IgD-negative memory B cell (primary cell): ENCODE measurements around the gene GABRG3. TPM values are rescaled to one million over a fixed set of nuclear protein-coding genes. Genes with fewer than 3 reads are reported as not detected.

Experiments
- H3K27ac Mint-ChIP-seq, 3 donors: one replicate each; pipeline ENCODE4 v1.8.0; 2020 to 2022; ENCODE audit warnings: mild to moderate bottlenecking in 3 of 3, mixed read lengths in 3 of 3, moderate library complexity in 1 of 3
- H3K27me3 Mint-ChIP-seq: one replicate; pipeline ENCODE4 v1.8.0; 2021; ENCODE audit warnings: mixed read lengths
- H3K36me3 Mint-ChIP-seq: one replicate; pipeline ENCODE4 v1.8.0; 2020; ENCODE audit warnings: mild to moderate bottlenecking, mixed read lengths
- H3K4me1 Mint-ChIP-seq, 3 donors: one replicate each; pipeline ENCODE4 v1.8.0; 2020 to 2022; ENCODE audit warnings: mixed read lengths in 3 of 3, mild to moderate bottlenecking in 1 of 3
- H3K4me3 Mint-ChIP-seq, 4 donors: one replicate each; pipeline ENCODE4 v1.8.0; 2020 to 2022; ENCODE audit warnings: mild to moderate bottlenecking in 4 of 4, mixed read lengths in 4 of 4, moderate library complexity in 3 of 4
- H3K9me3 Mint-ChIP-seq, 3 donors: one replicate each; pipeline ENCODE4 v1.8.0; 2020 to 2021; ENCODE audit warnings: mixed read lengths in 3 of 3, mild to moderate bottlenecking in 1 of 3
- polyA plus RNA-seq: library from polyadenylated mRNA; unstranded; fragments of 300-500 nt; fragmentation: Illumina TruSeq; gene quantifications from one replicate; pipeline ENCODE4 v1.2.3, GENCODE V29; 2021

GABRG3 gene
- polyA plus RNA-seq, 1 donor from 2014 or later: not detected

DNA sequence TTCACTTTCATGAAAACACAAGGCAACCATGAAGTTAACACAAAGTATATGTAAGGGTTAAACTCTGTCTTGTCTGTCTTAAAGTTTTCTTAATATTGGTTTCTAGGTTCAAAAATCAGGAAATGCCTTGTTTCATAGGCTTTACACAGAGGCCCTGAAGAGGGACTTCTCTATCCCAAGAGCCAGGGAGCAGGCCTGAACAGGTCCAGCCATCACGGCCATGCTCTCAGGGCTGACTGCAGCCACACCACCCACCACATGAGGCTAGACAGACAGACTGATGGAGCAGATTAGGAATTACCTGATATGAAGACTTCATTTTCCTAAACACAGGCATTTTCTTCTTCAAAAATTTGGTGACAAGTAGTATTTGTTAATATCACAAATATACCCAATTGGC is 502.9 kb downstream of the GABRG3 start:
- Mint-ChIP-seq H3K27me3 (no peaks in the 10 kb centered on the region), H3K4me3 (no peak overlapping the region), H3K4me1 (no peaks in the 10 kb centered on the region), H3K9me3 (peaks cover 0 to 3% (median 1%) of the 10 kb centered on the region in 3 donors), H3K27ac (no peak overlapping the region), H3K36me3 (no peaks in the 10 kb centered on the region)

DNA sequence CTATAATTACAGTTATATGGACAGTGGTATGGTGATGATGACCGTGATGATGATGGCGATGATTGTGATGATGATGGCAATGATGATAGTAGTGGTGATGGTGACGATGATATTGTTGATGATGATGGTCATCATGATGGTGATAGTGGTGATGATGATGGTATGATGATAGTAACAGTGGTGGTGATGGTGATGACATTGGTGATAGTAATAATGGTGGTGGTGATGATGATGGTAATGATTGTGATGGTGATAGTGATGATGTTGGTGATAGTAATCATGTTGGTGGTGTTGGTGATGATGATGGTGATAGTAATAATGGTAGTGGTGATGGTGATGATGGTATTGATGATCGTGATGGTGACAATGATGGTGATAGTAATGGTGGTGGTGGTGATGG is 504.4 kb downstream of the GABRG3 start:
- Mint-ChIP-seq H3K36me3 (no peaks in the 10 kb centered on the region), H3K27me3 (no peaks in the 10 kb centered on the region), H3K4me1 (no peaks in the 10 kb centered on the region), H3K27ac (no peak overlapping the region), H3K4me3 (no peak overlapping the region), H3K9me3 (peaks cover 0 to 7% (median 3%) of the 10 kb centered on the region in 3 donors)

GRCh38 chr15:27479296-27480140 is 508.5 kb downstream of the GABRG3 start:
- H3K27me3 Mint-ChIP-seq: no peaks in the 10 kb centered on the region
- no peaks in the 10 kb centered on the region for H3K4me1 Mint-ChIP-seq
- H3K27ac Mint-ChIP-seq: peak overlapping the region in 1 of 3 donors; percentile 82
- no peak overlapping the region for H3K4me3 Mint-ChIP-seq
- H3K36me3 Mint-ChIP-seq: no peaks in the 10 kb centered on the region
- H3K9me3 Mint-ChIP-seq: peaks cover 0 to 10% (median 3%) of the 10 kb centered on the region in 3 donors

DNA sequence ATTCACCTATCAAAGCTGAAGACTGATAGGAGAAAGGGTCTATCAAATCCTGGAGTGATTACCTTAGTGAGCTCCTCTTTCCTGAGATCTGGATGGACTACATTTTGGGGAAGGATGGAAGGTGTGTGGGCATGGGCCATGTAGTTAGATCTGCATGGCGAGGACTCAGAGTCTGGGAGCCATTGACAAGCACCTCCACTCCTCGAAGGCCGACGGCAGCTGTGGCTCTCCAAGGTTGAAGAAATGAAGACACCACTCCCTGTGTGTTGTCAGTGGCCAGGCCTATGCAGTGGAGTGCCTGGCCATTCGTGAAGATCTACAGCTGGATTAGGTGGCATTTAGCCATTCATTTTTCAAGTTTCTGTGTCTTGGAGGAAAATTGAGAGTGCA is 509.2 kb downstream of the GABRG3 start:
- Mint-ChIP-seq H3K27me3 (no peaks in the 10 kb centered on the region), H3K4me1 (no peaks in the 10 kb centered on the region)

GRCh38 chr15:27480642-27481041 is 509.7 kb downstream of the GABRG3 start:
- H3K4me1 Mint-ChIP-seq: no peaks in the 10 kb centered on the region
- H3K27ac Mint-ChIP-seq: no peak overlapping the region
- H3K9me3 Mint-ChIP-seq: peaks cover 0 to 10% (median 6%) of the 10 kb centered on the region in 3 donors
- H3K27me3 Mint-ChIP-seq: no peaks in the 10 kb centered on the region
- H3K4me3 Mint-ChIP-seq: no peak overlapping the region
- no peaks in the 10 kb centered on the region for H3K36me3 Mint-ChIP-seq

More for the DNA sequence above, 509.2 kb downstream of the GABRG3 start:
- H3K9me3 Mint-ChIP-seq: peaks cover 0 to 10% (median 4%) of the 10 kb centered on the region in 3 donors
- no peak overlapping the region for H3K4me3 Mint-ChIP-seq
- H3K36me3 Mint-ChIP-seq: no peaks in the 10 kb centered on the region
- H3K27ac Mint-ChIP-seq: no peak overlapping the region

DNA sequence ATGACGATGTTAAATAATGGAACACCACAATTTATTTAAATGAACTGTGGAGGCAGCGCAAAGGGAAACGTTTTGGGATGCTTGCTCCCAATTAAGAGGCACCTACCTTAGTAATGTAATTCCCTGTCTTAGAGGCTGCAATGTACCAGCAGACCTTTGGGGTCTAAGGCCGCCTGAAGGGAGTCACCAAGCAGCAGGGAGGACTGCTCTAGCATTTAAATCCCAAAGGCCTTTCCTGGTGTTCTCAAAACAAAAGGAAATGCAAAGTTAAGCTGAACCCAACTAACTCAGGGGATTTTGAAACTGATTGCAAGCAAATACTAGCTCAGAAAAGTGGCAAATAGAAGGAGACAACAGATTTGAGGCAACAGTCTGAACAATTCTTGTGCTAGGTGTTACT is 510.8 kb downstream of the GABRG3 start:
- Mint-ChIP-seq H3K27ac (no peak overlapping the region), H3K27me3 (no peaks in the 10 kb centered on the region), H3K9me3 (peaks cover 0 to 10% (median 6%) of the 10 kb centered on the region in 3 donors), H3K4me1 (no peaks in the 10 kb centered on the region), H3K4me3 (peak overlapping the region in 1 of 4 donors; percentile 26), H3K36me3 (no peaks in the 10 kb centered on the region)

- H3K27ac Mint-ChIP-seq: no peak overlapping the region
Measured at GRCh38 chr15:27482287-27482686, 511.3 kb downstream of the GABRG3 start.

DNA sequence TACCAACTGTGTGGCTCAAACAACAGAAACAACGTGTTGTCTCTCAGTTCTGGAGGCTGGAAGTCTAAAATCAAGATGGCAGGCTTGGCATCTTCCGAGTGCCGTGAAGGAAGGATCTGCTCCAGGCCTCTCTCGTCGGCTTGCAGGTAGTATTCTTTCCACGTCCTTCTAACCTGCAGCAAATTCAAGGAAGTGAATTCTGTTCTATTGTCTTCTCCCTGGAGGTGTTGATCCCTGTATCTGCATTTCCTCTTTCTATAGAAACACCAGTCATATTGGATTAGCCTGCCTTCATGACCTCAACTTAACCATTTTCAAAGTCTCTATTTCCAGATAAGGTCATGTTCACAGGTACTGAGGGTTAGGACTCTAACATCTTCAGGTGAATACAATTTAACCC is 512.1 kb downstream of the GABRG3 start:
- Mint-ChIP-seq H3K9me3 (peaks cover 0 to 10% (median 3%) of the 10 kb centered on the region in 3 donors), H3K36me3 (no peaks in the 10 kb centered on the region), H3K27me3 (no peaks in the 10 kb centered on the region), H3K4me1 (no peaks in the 10 kb centered on the region), H3K27ac (no peak overlapping the region), H3K4me3 (no peak overlapping the region)

More at GRCh38 chr15:27482287-27482686, 511.3 kb downstream of the GABRG3 start:
- Mint-ChIP-seq H3K4me1 (no peaks in the 10 kb centered on the region), H3K27me3 (no peaks in the 10 kb centered on the region), H3K36me3 (no peaks in the 10 kb centered on the region), H3K9me3 (peaks cover 0 to 10% (median 5%) of the 10 kb centered on the region in 3 donors), H3K4me3 (no peak overlapping the region)

DNA sequence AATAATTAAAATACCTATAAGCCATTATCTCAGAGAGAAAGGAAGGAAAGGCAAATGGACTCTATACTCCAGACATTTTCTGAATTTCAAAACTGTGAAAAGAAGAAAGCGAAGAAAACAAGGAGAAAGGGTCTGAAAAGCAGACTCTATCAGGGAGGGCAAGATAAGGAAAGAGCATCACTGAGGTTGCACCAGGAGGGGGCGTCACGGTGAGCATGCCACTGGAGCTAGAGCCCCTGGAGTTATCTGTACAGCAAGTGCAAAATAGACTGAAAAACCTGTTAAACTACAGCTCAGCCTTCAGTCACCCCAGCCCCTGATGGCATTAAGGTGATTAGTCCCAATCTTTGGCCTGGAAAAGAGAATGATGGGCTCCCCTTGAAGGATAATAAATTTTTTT is 514.3 kb downstream of the GABRG3 start:
- Mint-ChIP-seq H3K4me1 (no peaks in the 10 kb centered on the region), H3K9me3 (peaks cover 0 to 8% (median 3%) of the 10 kb centered on the region in 3 donors), H3K36me3 (no peaks in the 10 kb centered on the region), H3K4me3 (no peak overlapping the region), H3K27ac (no peak overlapping the region), H3K27me3 (no peaks in the 10 kb centered on the region)

GRCh38 chr15:27486051-27486450 is 515.1 kb downstream of the GABRG3 start:
- Mint-ChIP-seq H3K9me3 (peaks cover 0 to 4% (median 3%) of the 10 kb centered on the region in 3 donors), H3K27ac (no peak overlapping the region), H3K4me3 (no peak overlapping the region), H3K36me3 (no peaks in the 10 kb centered on the region), H3K27me3 (no peaks in the 10 kb centered on the region), H3K4me1 (no peaks in the 10 kb centered on the region)

DNA sequence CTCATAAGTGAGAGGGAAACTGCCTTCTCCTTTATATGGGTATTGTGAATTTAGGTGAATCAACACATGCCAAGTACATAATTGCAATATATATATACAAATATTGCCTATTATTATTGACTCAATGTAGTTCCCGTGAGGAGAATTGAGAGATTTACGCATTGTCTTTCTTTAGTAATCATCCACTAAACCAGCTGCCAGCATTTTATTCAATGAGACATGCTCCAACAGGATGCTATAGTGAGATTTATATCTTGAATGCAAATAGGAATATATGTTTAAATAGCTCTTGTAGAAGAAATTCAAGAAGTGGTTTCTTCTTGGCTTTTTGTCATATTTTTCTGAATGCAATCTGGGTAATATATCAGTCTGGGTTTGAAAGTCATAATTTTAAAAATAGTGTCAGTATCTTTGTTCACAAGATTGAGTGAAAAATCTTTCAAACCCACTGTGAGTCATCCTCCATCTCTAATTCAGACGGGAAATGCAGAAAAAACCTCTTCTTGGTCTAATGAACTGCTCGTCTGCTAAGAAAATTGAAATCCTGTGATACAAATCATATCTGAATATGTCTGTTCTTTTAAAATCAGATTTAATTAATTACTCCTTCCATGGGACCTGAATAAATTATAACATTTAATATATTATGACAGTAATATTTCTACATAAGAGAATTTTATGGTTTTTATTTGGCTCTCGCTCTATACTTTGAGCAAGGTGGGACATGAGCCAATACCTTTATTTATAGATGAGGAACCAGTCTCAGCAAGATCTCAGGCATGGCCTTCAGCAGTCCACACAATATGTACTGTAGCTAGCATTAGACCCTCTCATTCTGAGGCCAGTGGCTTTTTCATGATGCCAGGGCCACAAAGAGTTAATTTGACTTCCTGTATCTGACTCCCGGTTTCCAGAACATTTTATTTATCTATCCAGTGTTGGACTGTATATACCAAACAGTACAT is 516.0 kb downstream of the GABRG3 start:
- Mint-ChIP-seq H3K4me3 (no peak overlapping the region), H3K4me1 (no peaks in the 10 kb centered on the region), H3K27me3 (no peaks in the 10 kb centered on the region), H3K36me3 (no peaks in the 10 kb centered on the region), H3K9me3 (peaks cover 0 to 4% (median 3%) of the 10 kb centered on the region in 3 donors), H3K27ac (no peak overlapping the region)

DNA sequence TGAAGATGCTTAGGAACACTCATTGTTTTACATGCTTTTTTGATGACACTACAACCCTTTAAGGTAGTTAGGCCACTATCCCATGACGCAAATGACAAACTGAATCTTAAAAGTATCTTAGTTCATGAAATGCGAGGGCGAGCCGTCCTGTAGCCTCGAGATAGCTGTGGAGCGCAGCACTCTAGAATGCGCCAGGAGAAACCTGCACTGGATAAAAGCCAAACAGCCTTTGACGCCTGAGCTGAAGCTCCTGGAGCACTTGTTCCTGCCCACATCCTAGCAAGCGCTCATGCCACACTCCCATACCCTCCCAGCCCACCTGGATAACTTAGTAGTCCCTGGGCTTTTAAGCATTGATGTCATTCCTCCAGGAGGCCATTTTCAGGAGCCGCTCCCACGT is 516.9 kb downstream of the GABRG3 start:
- Mint-ChIP-seq H3K27me3 (no peaks in the 10 kb centered on the region), H3K9me3 (peaks cover 0 to 4% (median 3%) of the 10 kb centered on the region in 3 donors), H3K4me1 (no peaks in the 10 kb centered on the region), H3K27ac (no peak overlapping the region), H3K36me3 (no peaks in the 10 kb centered on the region), H3K4me3 (no peak overlapping the region)

GRCh38 chr15:27490867-27491595 is 520.0 kb downstream of the GABRG3 start:
- no peaks in the 10 kb centered on the region for H3K4me1 Mint-ChIP-seq
- no peaks in the 10 kb centered on the region for H3K27me3 Mint-ChIP-seq
- no peak overlapping the region for H3K27ac Mint-ChIP-seq
- peaks cover 1 to 13% (median 9%) of the 10 kb centered on the region in 3 donors for H3K9me3 Mint-ChIP-seq
- no peak overlapping the region for H3K4me3 Mint-ChIP-seq
- no peaks in the 10 kb centered on the region for H3K36me3 Mint-ChIP-seq

DNA sequence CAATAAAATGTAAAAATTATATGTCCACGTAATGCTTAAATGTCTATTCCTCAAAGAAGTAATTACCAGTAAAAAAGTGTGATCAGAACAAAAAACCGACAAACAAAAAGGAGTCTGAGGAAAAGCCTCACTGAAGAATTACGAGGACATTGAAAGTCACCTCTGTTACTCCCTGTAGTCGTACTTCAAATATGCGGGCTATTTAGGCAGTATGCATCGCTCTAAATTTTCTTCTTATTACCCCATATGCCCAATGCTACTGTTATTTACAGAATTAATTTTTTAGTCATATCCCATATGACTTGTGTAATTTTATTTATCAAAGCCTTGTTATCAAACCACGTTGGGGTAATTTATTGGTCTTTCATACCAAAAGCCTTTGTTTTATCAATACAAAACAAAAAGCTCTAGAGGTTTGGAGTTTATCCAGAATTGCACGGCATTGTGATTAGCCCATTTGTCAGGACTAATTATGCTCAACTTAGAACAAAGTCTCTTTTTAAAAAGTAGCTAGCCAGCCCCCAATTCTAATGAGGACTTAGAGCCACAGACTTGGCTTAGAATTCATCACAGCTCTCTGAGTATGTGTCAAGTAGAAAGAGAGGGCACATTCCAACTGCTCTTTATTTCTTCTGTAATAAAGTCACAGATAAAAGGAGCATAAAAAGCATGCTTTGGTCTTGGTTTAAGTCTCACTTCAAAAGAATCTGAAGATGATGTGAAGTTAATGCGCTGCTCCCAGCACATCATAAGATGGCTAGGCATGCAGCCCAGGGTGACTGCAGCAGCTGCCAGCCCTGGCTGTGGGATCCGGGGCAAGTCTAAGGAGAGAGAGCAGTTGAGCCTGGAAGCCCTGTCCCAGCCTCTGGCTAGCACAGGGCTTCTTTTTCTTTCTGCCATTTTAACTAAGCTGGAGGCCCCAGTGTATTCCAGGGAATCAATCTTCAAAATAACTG is 521.0 kb downstream of the GABRG3 start:
- Mint-ChIP-seq H3K9me3 (peaks cover 1 to 13% (median 9%) of the 10 kb centered on the region in 3 donors), H3K27ac (no peak overlapping the region), H3K4me3 (no peak overlapping the region), H3K4me1 (no peaks in the 10 kb centered on the region), H3K36me3 (no peaks in the 10 kb centered on the region), H3K27me3 (no peaks in the 10 kb centered on the region)
